ENCODE data around the gene KAT2A. TPM values are rescaled to one million over a fixed set of nuclear protein-coding genes. Genes with fewer than 3 reads are reported as not detected.

Gene KAT2A
- total and polyA plus RNA-seq, 9 of the 15 experiments (the other 6 are each of a cell fraction or from before 2014, with no cell fraction given), result 1.5 to 80.4 (median 31.9) TPM

GRCh38 chr17:42067371-42068091, 53.6 kb downstream of the KAT2A start:
- H3K4me1 ChIP-seq (replicated peaks in 1 of 2; ENCODE audit: control insufficient read depth in 2 of 2, insufficient read depth in 2 of 2, low read length in 2 of 2), result peaks cover 0 to 20% of the 10 kb centered on the region in 2 experiments; a peak in 3 of 5 replicates
- no peaks in the 10 kb centered on the region for H3K9me3 ChIP-seq (replicated peaks; ENCODE audit: control insufficient read depth, insufficient read depth, low read depth, low read length)
- in situ Hi-C loops (cut with MboI), result no loop called here
- no TSS peak for BruUV-seq (replicated peaks)
- no peak overlapping the region for H3K27ac ChIP-seq (ENCODE audit: extremely low read depth, low read depth, low read length)
- H3K4me3 ChIP-seq, result no peak overlapping the region
- 9% methylated on average over 12 of the region's 12 CpGs for WGBS (ENCODE audit: insufficient coverage, low coverage, missing lambda C conversion rate)
- no peaks in the 10 kb centered on the region for H3K9me1 ChIP-seq (ENCODE audit: control insufficient read depth, insufficient read depth, low read length)
- DNase-seq (ENCODE audit: extremely low read depth in 1 of 4, low spot score in 3 of 4) (peak; percentile 72 to 78 (median 76)), FAIRE-seq (peak; percentile 92), ATAC-seq (peak; percentile 88)
- no peak overlapping the region for H2AFZ ChIP-seq (ENCODE audit: low read depth, low read length)
- H3K9ac ChIP-seq (ENCODE audit: insufficient read depth in 1 of 2, low read depth in 2 of 2, low read length in 2 of 2), result no peak overlapping the region
- H3K4me2 ChIP-seq (ENCODE audit: insufficient read depth, low read length), result no peak overlapping the region
- intact Hi-C loops (cut with micrococcal nuclease), result loop anchor here (1.0 kb wide), 3 partner anchors 34 to 114 kb away; partner anchors contain the start of gene KCNH4
- no peaks in the 10 kb centered on the region for H3K79me2 ChIP-seq (ENCODE audit: control insufficient read depth, insufficient read depth, low read length)
- H3K27me3 ChIP-seq (ENCODE audit: control insufficient read depth in 2 of 2, insufficient read depth in 2 of 2, low read length in 2 of 2), result peaks cover 5 to 22% of the 10 kb centered on the region in 2 experiments; a peak in 4 of 5 replicates
- ChIA-PET POLR2A (interaction anchor here (0.5 to 0.9 kb wide), 4 partner anchors 9 to 420 kb away, joined by 3 to 4 read pairs (median 3); no protein-coding TSS in a partner anchor), CTCF (ENCODE audit: low intra/inter-chr PET ratio) (interaction anchor here (0.6 to 3.8 kb wide), 7 partner anchors 20 to 327 kb away, joined by 3 to 33 read pairs (median 3); partner anchors contain the start of genes DHX58 and KCNH4)
- H3K36me3 ChIP-seq (ENCODE audit: control insufficient read depth, insufficient read depth, low read length), result no peaks in the 10 kb centered on the region
- no peaks in the 10 kb centered on the region for H4K20me1 ChIP-seq (replicated peaks; ENCODE audit: control insufficient read depth, insufficient read depth, low read length)
- TF ChIP-seq ZNF398 (CRISPR knock-in tag; IDR thresholded peaks at IDR 0.05) (no peak), CC2D1A (IDR thresholded peaks at IDR 0.05) (peak; percentile 62; the same call in 1 of the 2 replicates), DACH1 (IDR thresholded peaks at IDR 0.05; ENCODE audit: partially characterized antibody) (no peak), THRA (IDR thresholded peaks at IDR 0.05) (no peak), ZNF695 (CRISPR knock-in tag; IDR thresholded peaks at IDR 0.05) (no peak), HNRNPK (IDR thresholded peaks at IDR 0.05; ENCODE audit: low read depth, low read length, poor library complexity, severe bottlenecking) (no peak), TOE1 (IDR thresholded peaks at IDR 0.05; ENCODE audit: borderline replicate concordance) (peak; percentile 29; the same call in 1 of the 2 replicates), TOE1 (CRISPR knock-in tag; IDR thresholded peaks at IDR 0.05; ENCODE audit: borderline replicate concordance, low read depth) (no peak), DEAF1 (CRISPR knock-in tag; IDR thresholded peaks at IDR 0.05) (peak; percentile 50; the same call in 1 of the 2 replicates), U2AF2 (optimal IDR thresholded peaks at IDR 0.05; ENCODE audit: low read depth, low read length) (no peak), ZNF134 (CRISPR knock-in tag; conservative IDR thresholded peaks at IDR 0.05) (no peak), ZNF764 (CRISPR knock-in tag; IDR thresholded peaks at IDR 0.05; ENCODE audit: low read depth) (no peak), MTA3 (IDR thresholded peaks at IDR 0.05; ENCODE audit: borderline replicate concordance) (peak; percentile 47; the same call in 1 of the 2 replicates), CTCF (IDR thresholded peaks at IDR 0.05 in 2 of 3, conservative IDR thresholded peaks at IDR 0.05 in 1 of 3; ENCODE audit: insufficient read depth in 2 of 3, low read depth in 1 of 3, low read length in 3 of 3) (peak; percentile 81 to 97 (median 87))
